HG02623 (cell line): Measurements from ENCODE around the gene CDH18.

ENCODE experiments used
- ATAC-seq: cut with Tn5 transposase; IDR thresholded peaks from one replicate; pipeline ENCODE4 v1.9.1; 2021; ENCODE audit warnings: moderate library complexity; ENCODE audit not compliant: unreplicated experiment

CDH18 gene

DNA sequence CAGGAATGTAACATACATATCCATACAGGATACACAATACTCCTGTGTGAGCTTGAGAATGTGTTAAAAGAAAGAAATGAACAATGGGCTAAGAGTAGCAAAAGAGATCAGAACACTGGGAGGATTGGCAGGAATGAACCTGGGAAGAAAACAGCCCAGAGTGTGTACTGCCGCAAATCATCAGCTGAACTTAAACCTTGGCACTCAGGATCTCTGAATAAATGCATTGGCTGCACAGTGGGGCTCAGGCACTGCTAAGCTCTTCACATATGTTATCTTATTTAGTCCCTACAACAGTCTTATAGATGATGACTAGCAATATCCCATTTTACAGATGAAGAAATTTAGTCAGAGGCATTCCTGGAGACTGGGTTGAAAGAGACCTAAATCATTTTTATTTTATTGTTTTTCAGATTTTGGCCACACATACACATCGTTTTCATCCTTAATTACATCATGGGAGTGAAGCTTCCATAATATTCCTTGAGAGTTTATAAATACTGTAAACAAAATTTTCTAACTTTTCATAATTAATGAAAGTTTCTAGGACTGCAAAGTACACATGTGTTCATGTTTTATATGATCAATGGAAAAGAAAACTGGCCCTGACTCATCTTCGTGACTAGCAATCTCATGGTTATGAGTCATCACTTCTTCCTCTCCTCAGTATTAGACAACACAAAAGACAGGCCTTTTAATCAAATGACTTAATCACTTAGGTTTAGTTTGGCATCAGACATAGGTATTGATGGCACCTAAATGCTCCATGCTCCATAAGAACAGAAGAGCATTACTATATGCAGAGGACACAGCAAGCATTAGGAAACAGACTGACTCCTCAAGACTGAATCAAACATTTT is 59.2 kb downstream of the CDH18 start:
- no peak for ATAC-seq

DNA sequence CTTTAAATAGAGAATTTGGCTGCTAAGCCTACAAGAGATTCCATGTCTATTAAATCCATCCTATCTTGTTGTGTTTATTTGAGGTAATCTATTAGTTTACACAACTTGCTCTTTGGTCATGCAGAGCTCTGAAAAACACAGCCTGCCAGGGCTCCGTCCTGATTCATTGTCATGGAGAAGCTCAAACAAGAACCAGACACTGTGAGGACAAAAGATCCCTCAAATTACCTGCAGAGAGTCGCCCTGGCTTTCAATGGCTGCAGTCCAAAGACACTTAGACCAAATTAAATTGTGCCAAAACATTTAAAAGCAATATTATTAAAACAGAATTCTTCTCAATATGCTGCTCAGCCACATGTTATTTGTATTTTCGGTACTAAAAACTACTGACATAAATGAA is 60.1 kb downstream of the CDH18 start:
- ATAC-seq = no peak

GRCh38 chr5:19927170-19927569 is 60.8 kb downstream of the CDH18 start:
- no peak for ATAC-seq

DNA sequence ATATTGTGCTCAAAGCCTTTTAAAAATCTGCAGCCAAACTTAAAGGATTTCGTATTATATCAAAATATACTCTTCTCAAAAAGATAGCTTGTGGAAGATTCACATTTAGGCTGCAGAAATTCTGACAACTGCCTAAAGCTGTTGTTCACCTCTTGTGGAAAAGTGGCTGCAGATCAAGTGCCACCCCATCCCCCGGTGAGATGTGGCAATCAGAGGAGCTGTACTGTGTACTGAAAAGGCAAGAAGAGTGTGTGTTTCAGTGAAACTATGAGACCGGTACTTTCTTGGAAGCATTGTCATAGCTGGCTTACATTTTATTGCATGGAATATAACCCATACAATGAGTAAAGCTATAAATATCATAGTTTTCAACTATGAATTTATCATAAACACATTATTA is 64.3 kb downstream of the CDH18 start:
- no peak for ATAC-seq

DNA sequence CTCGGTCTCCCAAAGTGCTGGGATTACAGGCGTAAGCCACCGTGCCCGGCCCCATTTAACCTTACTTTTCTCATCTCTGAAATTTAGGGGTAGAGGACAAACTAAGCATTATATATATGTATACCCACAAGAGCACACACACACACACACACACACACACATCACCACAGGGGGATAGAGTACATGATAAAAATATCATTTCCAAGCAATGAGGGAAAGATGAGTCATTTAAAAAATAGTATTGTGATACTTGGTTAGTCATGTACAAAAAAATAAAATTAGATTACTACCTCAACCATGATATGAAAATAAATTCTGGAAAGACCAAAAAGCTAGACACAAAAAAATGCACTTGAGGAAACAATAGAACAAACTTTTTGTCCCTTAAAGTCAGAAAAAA is 67.2 kb downstream of the CDH18 start:
- ATAC-seq = no peak

DNA sequence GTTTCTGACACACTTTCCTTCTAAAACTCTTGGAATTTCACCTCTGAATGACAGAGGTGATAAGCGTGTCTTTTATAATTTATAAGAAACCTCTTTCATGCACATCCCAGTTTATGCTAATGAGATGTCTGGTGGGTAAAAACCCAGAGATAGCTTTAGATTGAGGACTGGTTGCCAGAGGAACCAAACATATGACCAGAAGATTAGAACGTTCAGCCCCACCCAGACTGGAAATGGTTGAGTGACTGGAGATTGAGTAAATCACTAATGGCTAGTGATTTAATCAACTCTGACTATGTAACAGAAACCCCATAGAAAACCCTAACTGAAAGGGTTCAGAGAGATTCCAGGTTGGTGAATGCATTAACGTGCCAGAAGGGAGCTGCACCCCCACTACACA is 69.2 kb downstream of the CDH18 start:
- ATAC-seq = no peak

DNA sequence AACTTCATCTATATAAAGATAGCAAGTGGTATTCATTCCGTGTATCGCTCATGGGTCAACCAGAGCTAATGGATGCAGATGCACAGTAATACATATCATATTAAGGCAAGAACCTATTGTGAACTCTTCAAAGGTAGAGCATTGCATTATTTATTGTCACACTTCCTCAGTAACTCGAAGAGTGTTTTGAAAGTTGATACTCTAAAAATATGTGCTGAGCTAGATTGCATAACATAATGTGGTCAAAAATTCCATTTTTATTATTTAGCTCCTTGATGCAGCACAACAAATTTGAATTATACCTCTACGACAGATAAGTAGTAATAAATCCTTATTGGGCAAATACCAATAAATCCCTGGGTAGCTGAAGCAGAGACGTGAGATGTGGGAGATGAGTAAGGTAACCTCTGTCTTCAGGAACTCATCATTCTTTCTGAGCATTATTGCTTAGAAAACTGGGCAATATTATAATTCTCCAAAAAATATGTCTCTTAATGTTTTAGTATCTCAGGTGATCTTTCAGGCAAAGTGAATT is 70.3 kb downstream of the CDH18 start:
- no peak for ATAC-seq

GRCh38 chr5:19910136-19910535 is 77.9 kb downstream of the CDH18 start:
- ATAC-seq = no peak

DNA sequence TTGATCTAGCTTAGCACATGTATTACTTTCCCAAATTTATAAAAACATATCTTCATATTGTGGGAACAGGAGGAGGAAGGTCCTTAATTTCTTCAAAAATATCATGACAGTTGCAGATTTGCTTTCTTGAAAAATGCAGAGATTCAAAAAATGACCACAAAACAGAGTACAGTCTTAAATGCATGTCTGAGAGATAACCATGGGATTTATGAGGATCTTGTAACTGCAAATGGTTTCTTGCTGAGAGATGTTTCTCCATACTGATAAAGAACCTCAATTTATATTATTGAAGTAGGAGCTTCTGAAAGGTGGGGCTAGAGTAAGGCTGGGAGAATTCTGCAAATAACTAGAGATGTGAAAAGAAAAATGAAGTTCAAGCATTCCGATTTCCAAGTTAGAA is 83.2 kb downstream of the CDH18 start:
- ATAC-seq = no peak

DNA sequence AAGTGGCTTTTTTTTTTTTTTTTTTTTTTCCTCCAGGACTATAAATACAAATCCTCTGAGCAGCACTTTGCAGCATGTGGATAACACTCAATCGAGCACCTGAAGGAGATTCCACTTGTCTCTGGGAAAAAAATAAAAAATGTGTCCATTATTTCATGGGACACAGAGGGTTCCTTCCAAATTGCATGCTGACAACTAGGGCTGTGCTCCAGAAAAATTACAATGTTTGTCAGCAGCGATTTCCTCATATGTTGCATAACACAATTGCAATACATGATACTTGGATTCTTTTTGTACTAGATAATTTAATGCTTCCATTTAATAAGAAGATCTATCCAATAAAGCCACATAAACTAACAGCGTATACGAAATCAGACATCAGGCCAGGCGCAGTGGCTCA is 84.4 kb downstream of the CDH18 start:
- ATAC-seq = no peak

- no peak for ATAC-seq
Observed at GRCh38 chr5:19902316-19902934, 85.6 kb downstream of the CDH18 start.

- no peak for ATAC-seq
Observed at GRCh38 chr5:19900269-19900668, 87.7 kb downstream of the CDH18 start.

DNA sequence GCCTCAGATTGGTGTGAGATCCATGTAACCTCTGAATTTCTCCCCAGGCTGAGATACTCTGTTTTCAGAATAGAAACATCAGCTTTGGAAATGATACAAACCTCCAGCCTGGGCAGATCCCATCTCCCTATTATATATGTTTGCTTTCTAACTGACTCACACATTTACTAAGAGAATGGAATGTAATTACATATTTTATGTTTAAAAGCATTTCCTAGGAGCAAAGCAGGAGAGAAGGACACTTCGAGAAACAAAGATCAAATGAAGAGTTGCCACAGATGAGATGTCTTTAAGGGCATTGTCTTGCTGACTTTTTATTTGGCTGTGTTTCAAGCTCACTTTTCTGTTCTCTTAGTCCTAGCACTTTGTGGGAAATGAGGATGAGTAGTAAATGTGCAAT is 96.3 kb downstream of the CDH18 start:
- no peak for ATAC-seq

GRCh38 chr5:19886123-19886917 is 101.7 kb downstream of the CDH18 start:
- ATAC-seq = no peak

- no peak for ATAC-seq
Observed at GRCh38 chr5:19885040-19885824, 102.8 kb downstream of the CDH18 start.

DNA sequence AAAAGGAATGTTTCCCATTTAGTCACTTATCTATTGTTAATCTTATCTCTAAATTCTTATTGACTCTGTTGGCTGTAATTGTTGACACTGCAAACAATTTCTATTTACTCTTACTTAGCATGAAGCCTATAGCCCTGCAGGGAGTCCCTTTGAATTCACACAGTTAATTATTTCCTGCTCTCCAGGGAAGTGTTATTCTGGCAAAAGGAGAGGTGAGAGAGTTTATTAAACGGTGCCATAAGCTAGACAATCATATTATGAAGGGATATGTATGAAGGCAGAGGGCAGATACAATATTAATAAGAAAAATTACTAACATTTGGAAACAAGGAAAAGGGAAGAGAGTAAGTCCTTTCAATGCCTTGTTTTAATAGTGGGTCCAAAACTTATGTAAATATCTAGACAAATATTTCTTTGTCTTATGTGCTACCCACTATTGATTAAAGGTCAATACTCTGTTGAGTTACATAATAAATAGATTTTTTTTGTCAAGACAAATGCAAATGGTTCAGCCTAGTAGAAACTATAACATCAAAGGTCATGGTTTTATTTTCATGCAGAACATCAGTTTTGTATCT is 107.1 kb downstream of the CDH18 start:
- no peak for ATAC-seq

- no peak for ATAC-seq
Observed at GRCh38 chr5:19880458-19880857, 107.5 kb downstream of the CDH18 start.

DNA sequence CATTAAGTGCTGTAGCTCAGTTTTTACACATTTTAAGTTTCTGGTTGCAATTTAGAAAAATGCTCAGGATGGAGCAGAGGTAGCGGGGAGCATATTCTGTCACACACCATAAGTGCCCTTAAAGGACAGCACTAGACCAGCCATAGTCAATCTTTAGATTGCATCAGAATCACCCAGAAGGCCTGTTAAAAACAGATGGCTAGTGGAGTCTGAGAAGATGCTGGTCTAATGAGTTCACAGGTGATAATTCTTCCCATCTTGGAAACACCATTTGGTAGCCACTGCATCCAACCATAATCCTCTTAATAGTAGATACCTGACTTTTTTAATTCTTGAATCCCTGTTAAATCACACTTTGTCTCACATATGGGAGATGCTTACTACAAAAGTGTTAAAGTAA is 113.2 kb downstream of the CDH18 start:
- ATAC-seq = no peak

DNA sequence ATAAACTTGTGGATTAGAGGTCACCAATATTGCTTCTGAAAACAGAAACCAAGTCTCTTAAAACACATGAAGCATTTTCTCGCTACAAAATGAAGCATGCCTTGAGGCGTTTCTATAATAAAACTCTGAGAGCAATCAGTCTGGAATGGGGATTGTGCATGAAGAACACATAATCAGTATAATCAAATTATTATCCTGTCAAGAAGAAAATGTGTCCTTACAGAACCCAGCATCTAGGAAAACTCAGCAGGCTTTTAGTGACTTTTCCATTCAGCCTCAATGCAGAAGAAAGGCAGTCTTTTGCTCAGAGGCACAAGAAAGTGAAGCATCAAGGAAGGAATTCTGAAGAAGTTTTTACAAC is 121.9 kb downstream of the CDH18 start:
- no peak for ATAC-seq

DNA sequence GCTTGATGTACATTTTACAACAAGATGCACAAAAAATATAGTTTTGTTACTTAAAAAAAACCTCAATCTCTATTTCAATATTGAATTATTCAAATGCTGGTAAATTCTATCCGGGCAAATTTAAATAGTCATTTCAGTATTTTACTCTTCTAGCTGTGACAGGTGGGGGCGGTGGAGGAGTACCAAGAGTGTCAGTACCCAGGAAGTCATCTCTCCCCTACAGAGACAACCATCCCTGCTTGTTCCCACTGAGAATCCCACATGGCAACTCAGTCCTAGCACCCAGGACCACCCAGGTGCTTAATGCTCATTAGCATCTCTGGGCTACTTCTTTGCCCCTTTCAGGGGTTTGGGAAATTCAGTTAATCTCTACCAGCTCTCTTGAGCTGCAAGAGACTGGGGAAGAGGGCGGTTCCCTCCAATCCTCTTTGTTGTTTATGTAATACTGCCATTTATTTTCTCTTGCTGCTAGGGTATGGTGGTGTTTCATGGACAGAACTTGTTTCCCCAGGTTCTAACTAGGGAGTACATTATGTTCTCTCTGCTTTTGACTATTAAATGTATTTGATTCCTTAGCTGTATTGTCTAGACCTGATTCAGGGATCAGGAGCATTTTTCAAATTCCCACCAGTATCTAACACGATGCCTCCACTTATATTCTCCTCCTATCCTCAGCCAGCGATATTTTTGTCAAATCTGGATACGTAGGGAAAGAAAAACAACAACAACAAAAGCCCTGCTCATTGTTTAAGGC is 122.5 kb downstream of the CDH18 start:
- no peak for ATAC-seq
